T follicular helper cell (primary cell): Measurements from ENCODE around the gene PPP1R3D.

Experiments used
- DNase-seq: peaks from one replicate; pipeline ENCODE4 v3.0.0-alpha.2; 2020; ENCODE audit warnings: low read depth

Gene PPP1R3D

GRCh38 chr20:59948828-59949720 lies 9.0 kb upstream of the PPP1R3D start:
- DNase-seq = no peak

GRCh38 chr20:59948212-59948611 lies 8.1 kb upstream of the PPP1R3D start:
- no peak for DNase-seq

GRCh38 chr20:59947376-59947775 lies 7.3 kb upstream of the PPP1R3D start:
- DNase-seq = no peak

- no peak for DNase-seq
These were observed 5.6 kb upstream of the PPP1R3D start for GRCh38 chr20:59945731-59946130.

GRCh38 chr20:59945175-59945574 lies 5.1 kb upstream of the PPP1R3D start:
- no peak for DNase-seq

GRCh38 chr20:59944726-59945125 lies 4.6 kb upstream of the PPP1R3D start:
- no peak for DNase-seq

- no peak for DNase-seq
These were observed 2.1 kb upstream of the PPP1R3D start for GRCh38 chr20:59942245-59942644.

- DNase-seq = no peak
These were observed 820 bp upstream of the PPP1R3D start for GRCh38 chr20:59940956-59941294.

GRCh38 chr20:59939879-59940128 lies 301 bp downstream of the PPP1R3D start:
- DNase-seq = no peak

- DNase-seq = no peak
These were observed 840 bp downstream of the PPP1R3D start for GRCh38 chr20:59939052-59939878.

GRCh38 chr20:59938696-59939051 lies 1.4 kb downstream of the PPP1R3D start:
- no peak for DNase-seq

- no peak for DNase-seq
These were observed 1.9 kb downstream of the PPP1R3D start for GRCh38 chr20:59938221-59938620.

- no peak for DNase-seq
These were observed 3.0 kb downstream of the PPP1R3D start for GRCh38 chr20:59937150-59937549.

GRCh38 chr20:59936409-59936808 lies 3.7 kb downstream of the PPP1R3D start:
- no peak for DNase-seq

GRCh38 chr20:59935457-59936185 lies 4.5 kb downstream of the PPP1R3D start:
- no peak for DNase-seq

GRCh38 chr20:59933849-59934585 lies 6.1 kb downstream of the PPP1R3D start:
- DNase-seq = peak; percentile 58

- peak; percentile 41 for DNase-seq
These were observed 6.7 kb downstream of the PPP1R3D start, which contains the start of gene SYCP2 for GRCh38 chr20:59933296-59933848. SYCP2 (minus strand) TSS chr20:59933637; CDS start chr20:59922413, 11,224 bp downstream.

GRCh38 chr20:59932616-59933295 lies 7.3 kb downstream of the PPP1R3D start:
- DNase-seq = no peak

GRCh38 chr20:59931511-59932312 lies 8.4 kb downstream of the PPP1R3D start:
- DNase-seq = no peak

- no peak for DNase-seq
These were observed 14.2 kb downstream of the PPP1R3D start for GRCh38 chr20:59925899-59926298.
